ENCODE data around the gene BRMS1.

BRMS1 gene

GRCh38 chr11:66336234-66337102, 8.4 kb downstream of the BRMS1 start, which contains the start of gene RIN1:
TSS of gene RIN1 (minus strand) at chr11:66336434. CDS start at chr11:66336402, 32 bp downstream.
- DNase-seq (ENCODE audit: low spot score), result peak; percentile 44

- no peak for DNase-seq (ENCODE audit: low spot score)
Observed at GRCh38 chr11:66335531-66336233, 9.2 kb downstream of the BRMS1 start.

- no peak for DNase-seq (ENCODE audit: low spot score)
Observed at GRCh38 chr11:66334605-66335442, 10.1 kb downstream of the BRMS1 start.

GRCh38 chr11:66333896-66334604, 10.9 kb downstream of the BRMS1 start:
- no peak for DNase-seq (ENCODE audit: low spot score)

- DNase-seq (ENCODE audit: low spot score), result no peak
Observed at GRCh38 chr11:66333220-66333877, 11.6 kb downstream of the BRMS1 start.

- DNase-seq (ENCODE audit: low spot score), result no peak
Observed at GRCh38 chr11:66332371-66333219, 12.3 kb downstream of the BRMS1 start.

- DNase-seq (ENCODE audit: low spot score), result no peak
Observed at GRCh38 chr11:66331542-66332370, 13.1 kb downstream of the BRMS1 start.

- no peak for DNase-seq (ENCODE audit: low spot score)
Observed at GRCh38 chr11:66330931-66331330, 14.0 kb downstream of the BRMS1 start.

- DNase-seq (ENCODE audit: low spot score), result no peak
Observed at GRCh38 chr11:66329165-66329673, 15.7 kb downstream of the BRMS1 start.

GRCh38 chr11:66328302-66329144, 16.4 kb downstream of the BRMS1 start:
- peak; percentile 89 for DNase-seq (ENCODE audit: low spot score)

GRCh38 chr11:66328031-66328301, 16.9 kb downstream of the BRMS1 start:
- DNase-seq (ENCODE audit: low spot score), result no peak

GRCh38 chr11:66327171-66328030, 17.5 kb downstream of the BRMS1 start:
- no peak for DNase-seq (ENCODE audit: low spot score)

- DNase-seq (ENCODE audit: low spot score), result no peak
Observed at GRCh38 chr11:66326261-66327111, 18.4 kb downstream of the BRMS1 start.

- DNase-seq (ENCODE audit: low spot score), result peak; percentile 79
Observed at GRCh38 chr11:66325263-66325671, 19.6 kb downstream of the BRMS1 start.

- DNase-seq (ENCODE audit: low spot score), result no peak
Observed at GRCh38 chr11:66324664-66325063, 20.2 kb downstream of the BRMS1 start.

GRCh38 chr11:66323684-66324083, 21.2 kb downstream of the BRMS1 start:
- DNase-seq (ENCODE audit: low spot score), result no peak

All from NAMALWA (cell line).